Upper lobe of left lung (tissue), 4 donors: ENCODE measurements around the gene IL36RN.

ENCODE experiments used
- CTCF ChIP-seq, 6 experiments: fragments of 450-650 bp in 4 of 6; fragments of 200-600 bp in 2 of 6; sonication (generic) in 2 of 6; IDR thresholded peaks; one replicate each; pipeline ENCODE4 v1.5.1; 2016 to 2019; ENCODE audit warnings: antibody characterized with exemption in 6 of 6
- EP300 ChIP-seq, 4 donors: sonication (generic); formaldehyde crosslinking; IDR thresholded peaks; one replicate each; pipeline ENCODE4 v1.5.1; 2017; ENCODE audit warnings: antibody characterized with exemption in 4 of 4, control low read depth in 2 of 4
- POLR2A ChIP-seq, 4 donors: fragments of 450-650 bp; IDR thresholded peaks; one replicate each; pipeline ENCODE4 v1.5.1; 2016 to 2017; ENCODE audit warnings: antibody characterized with exemption in 4 of 4, mild to moderate bottlenecking in 2 of 4

DNA sequence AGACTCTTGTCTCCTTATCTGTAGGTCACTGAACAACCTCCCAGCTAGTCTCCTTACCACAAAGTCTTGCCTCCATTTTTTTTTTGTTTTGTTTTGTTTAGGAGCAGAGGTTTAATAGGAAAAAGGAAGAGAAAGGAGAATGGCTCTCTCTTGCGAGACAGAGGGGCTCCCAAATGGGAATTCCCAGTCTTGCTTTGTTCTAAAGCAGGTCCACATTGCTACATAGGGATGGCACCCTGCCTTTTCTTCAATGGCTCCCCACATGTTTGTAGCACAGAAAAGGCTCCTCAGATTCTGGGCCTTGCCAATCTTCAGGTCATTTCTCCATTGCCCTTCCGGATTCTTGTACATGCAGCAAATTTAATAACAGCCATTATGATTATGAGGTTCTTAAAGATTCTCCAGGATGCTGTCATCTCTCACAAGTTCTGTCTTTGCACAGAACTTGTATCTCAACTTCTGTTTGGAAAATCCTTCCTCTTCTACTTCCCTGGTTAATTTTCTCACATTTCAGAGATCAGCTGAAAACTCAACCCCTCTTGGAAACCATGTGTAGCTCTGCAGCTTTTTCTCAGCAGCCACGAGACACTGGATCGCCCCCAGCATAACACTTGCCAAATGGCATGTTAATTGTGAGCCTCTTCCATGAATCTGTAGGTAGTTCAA, 32.4 kb downstream of the IL36RN start:
- TF ChIP-seq CTCF (IDR thresholded peaks at IDR 0.05) = no peak
- no peak for TF ChIP-seq POLR2A (IDR thresholded peaks at IDR 0.05)
- no peak for TF ChIP-seq EP300 (IDR thresholded peaks at IDR 0.05)
